ENCODE results near the gene LTBP1.

LTBP1 gene

DNA sequence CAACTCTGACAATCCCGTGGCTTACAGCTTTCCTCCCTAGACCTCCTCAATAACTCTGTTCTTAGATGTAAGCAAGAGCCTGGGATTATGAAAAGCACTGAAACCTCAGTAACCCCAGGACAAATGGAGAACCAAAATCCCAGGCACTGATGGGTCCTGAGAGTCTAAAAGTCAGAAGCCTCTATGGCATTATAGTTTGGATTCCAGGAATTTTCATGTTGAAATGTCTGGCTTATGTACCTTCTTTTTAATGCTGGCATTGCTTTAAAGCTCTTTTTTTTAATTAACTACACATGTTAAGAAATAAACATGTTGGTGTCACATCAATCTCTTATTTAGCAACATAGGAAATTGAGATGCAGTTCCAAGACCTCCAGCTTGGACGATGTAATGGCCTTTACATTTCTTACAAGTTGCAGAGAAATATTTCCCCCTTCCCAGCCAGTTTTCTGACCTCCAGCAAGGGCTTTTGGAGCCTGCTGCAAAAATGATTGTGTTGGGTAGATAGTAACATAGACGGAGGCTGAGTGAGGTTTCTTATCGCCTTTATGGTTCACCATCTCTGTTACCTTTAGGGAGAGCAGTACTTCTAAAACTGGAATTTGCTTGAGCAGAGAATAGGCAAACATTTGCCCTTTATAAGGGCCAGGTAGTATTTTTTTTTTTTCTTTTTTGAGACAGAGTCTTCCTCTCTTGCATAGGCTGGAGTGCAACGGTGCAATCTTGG is 444.9 kb downstream of the LTBP1 start:
- no peak overlapping the region for H3K9ac ChIP-seq (ENCODE audit: low read length)
- no peak overlapping the region for H3K4me3 ChIP-seq (ENCODE audit: low read depth in 1 of 2, low read length in 2 of 2)
- peaks cover 13% of the 10 kb centered on the region for H3K4me1 ChIP-seq (ENCODE audit: insufficient read depth, low read length)
- no peaks in the 10 kb centered on the region for H3K9me3 ChIP-seq (ENCODE audit: low read length)
- H3K27me3 ChIP-seq (ENCODE audit: control insufficient read depth in 1 of 2, insufficient read depth in 2 of 2, low read length in 2 of 2), result no peaks in the 10 kb centered on the region
- no peak overlapping the region for H3K27ac ChIP-seq (ENCODE audit: low read depth, low read length)
- no peaks in the 10 kb centered on the region for H3K36me3 ChIP-seq (ENCODE audit: insufficient read depth, low read length)

DNA sequence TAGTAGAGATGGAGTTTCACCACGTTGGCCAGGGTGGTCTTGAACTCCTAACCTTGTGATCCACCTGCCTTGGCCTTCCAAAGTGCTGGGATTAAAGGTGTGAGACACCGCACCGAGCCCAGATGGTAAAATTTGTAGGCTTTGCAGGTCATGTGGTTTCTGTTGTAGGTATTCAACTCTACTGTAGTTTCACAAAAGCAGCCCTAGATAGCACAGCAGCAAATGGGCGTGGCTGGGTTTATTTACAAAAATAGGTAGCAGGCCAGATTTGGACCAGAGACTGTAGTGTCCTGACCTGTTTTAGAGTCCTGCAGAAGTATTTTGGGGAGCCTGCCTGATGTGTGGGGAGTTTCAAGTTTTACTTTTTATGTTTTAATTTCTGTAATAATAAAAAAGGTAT is 445.6 kb downstream of the LTBP1 start:
- no peak overlapping the region for H3K27ac ChIP-seq (ENCODE audit: low read depth, low read length)
- no peak overlapping the region for H3K9ac ChIP-seq (ENCODE audit: low read length)
- no peaks in the 10 kb centered on the region for H3K9me3 ChIP-seq (ENCODE audit: low read length)
- no peak overlapping the region for H3K4me3 ChIP-seq (ENCODE audit: low read depth in 1 of 2, low read length in 2 of 2)
- H3K4me1 ChIP-seq (ENCODE audit: insufficient read depth, low read length), result peaks cover 13% of the 10 kb centered on the region
- no peaks in the 10 kb centered on the region for H3K27me3 ChIP-seq (ENCODE audit: control insufficient read depth in 1 of 2, insufficient read depth in 2 of 2, low read length in 2 of 2)
- no peaks in the 10 kb centered on the region for H3K36me3 ChIP-seq (ENCODE audit: insufficient read depth, low read length)

DNA sequence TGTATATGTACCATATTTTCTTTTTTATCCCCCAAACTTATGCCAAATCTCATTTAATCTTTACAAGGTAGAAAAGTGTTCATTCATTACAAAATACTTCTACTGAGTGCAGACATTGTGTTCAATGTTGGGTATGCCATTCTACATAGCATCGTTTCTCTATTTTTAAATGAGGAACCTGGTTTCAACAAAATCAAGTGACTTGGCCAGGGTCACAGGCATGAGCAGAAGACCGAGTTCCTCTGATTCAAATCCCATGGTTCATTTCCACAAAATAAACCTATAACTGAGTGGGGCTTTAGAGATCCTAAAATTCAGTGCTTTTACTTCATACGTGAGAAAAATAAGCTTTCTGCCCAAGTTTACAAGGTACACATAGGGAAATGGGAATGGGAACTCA is 448.3 kb downstream of the LTBP1 start:
- no peak overlapping the region for H3K9ac ChIP-seq (ENCODE audit: low read length)
- peaks cover 13% of the 10 kb centered on the region for H3K4me1 ChIP-seq (ENCODE audit: insufficient read depth, low read length)
- peaks cover 6% of the 10 kb centered on the region for H3K36me3 ChIP-seq (ENCODE audit: insufficient read depth, low read length)
- H3K27ac ChIP-seq (ENCODE audit: low read depth, low read length), result no peak overlapping the region
- H3K9me3 ChIP-seq (ENCODE audit: low read length), result no peaks in the 10 kb centered on the region
- no peaks in the 10 kb centered on the region for H3K27me3 ChIP-seq (ENCODE audit: control insufficient read depth in 1 of 2, insufficient read depth in 2 of 2, low read length in 2 of 2)
- H3K4me3 ChIP-seq (ENCODE audit: low read depth in 1 of 2, low read length in 2 of 2), result no peak overlapping the region

DNA sequence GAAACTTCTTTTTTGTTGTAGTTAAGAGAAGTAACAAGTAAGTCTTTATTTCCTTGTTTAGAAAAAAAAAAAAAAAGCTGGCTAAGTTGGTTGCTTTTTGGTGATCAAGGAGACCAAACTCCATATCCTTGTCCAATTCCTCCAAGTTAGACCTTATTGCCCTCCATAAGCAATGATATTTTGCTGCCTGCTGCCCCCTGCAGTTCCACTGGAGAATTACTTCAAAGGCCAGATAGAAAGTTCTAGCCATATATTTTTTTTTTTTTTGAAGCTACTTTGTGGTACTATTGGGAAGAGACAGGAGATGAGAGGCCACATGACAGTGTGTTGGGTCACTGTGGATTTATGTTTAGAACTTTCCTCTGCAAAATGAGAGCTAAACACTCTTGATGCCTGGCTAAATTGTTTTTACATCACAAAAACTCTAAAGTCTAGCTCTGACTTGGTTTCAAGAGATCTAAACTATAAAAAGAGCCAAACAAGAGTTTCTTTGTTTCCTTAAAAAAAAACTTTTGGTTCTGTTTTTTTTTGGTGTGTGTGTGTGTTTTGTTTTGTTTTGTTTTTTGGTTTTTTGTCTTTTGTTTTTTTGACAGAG is 449.0 kb downstream of the LTBP1 start:
- H3K36me3 ChIP-seq (ENCODE audit: insufficient read depth, low read length), result peaks cover 6% of the 10 kb centered on the region
- H3K4me3 ChIP-seq (ENCODE audit: low read depth in 1 of 2, low read length in 2 of 2), result no peak overlapping the region
- peaks cover 11% of the 10 kb centered on the region for H3K4me1 ChIP-seq (ENCODE audit: insufficient read depth, low read length)
- no peaks in the 10 kb centered on the region for H3K9me3 ChIP-seq (ENCODE audit: low read length)
- no peak overlapping the region for H3K9ac ChIP-seq (ENCODE audit: low read length)
- no peaks in the 10 kb centered on the region for H3K27me3 ChIP-seq (ENCODE audit: control insufficient read depth in 1 of 2, insufficient read depth in 2 of 2, low read length in 2 of 2)
- H3K27ac ChIP-seq (ENCODE audit: low read depth, low read length), result no peak overlapping the region

DNA sequence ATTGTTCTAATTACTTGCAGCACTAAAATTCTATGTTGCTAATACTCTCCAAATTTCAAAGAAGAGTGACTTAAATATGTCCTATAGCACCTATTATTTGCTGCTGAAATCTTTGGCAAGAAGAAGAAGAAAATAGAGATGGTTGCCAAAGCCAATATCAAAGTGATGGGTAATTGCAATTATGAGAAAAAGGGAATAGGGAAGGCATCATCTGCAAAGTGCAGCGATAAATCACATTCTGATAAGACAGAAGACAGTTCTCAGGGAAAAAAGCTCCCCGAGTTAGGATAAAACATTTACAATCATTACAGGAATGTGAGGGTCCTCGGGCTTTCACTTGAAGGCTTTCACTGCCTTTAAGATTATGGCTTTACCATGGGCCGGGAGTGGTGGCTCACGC is 457.6 kb downstream of the LTBP1 start:
- Histone ChIP-seq H3K4me1 (ENCODE audit: insufficient read depth, low read length) (no peaks in the 10 kb centered on the region), H3K4me3 (ENCODE audit: low read depth in 1 of 2, low read length in 2 of 2) (no peak overlapping the region), H3K9me3 (ENCODE audit: low read length) (no peaks in the 10 kb centered on the region), H3K27me3 (ENCODE audit: control insufficient read depth in 1 of 2, insufficient read depth in 2 of 2, low read length in 2 of 2) (no peaks in the 10 kb centered on the region), H3K9ac (ENCODE audit: low read length) (no peak overlapping the region), H3K27ac (ENCODE audit: low read depth, low read length) (no peak overlapping the region), H3K36me3 (ENCODE audit: insufficient read depth, low read length) (no peaks in the 10 kb centered on the region)

DNA sequence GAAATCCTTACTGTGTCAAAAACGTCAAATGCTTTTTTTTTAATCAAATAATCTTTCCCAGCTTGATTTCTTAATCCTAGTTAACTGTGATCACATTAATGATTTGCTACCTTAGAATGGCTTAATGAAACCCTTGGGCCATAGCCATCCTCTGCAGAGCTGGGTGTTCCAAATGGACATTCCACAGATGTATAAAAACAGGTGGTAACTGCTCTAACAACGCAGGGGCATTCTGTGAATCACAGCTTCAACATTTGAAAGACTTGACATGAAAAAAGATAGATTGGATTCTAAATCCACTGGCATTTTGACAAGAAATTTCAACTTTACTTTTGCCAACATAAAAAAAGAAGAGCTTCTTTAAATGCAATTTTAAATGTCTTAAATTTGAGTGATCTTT is 459.9 kb downstream of the LTBP1 start:
- Histone ChIP-seq H3K27me3 (ENCODE audit: control insufficient read depth in 1 of 2, insufficient read depth in 2 of 2, low read length in 2 of 2) (no peaks in the 10 kb centered on the region), H3K36me3 (ENCODE audit: insufficient read depth, low read length) (no peaks in the 10 kb centered on the region), H3K27ac (ENCODE audit: low read depth, low read length) (no peak overlapping the region), H3K4me1 (ENCODE audit: insufficient read depth, low read length) (no peaks in the 10 kb centered on the region), H3K9ac (ENCODE audit: low read length) (no peak overlapping the region), H3K9me3 (ENCODE audit: low read length) (no peaks in the 10 kb centered on the region), H3K4me3 (ENCODE audit: low read depth in 1 of 2, low read length in 2 of 2) (no peak overlapping the region)

DNA sequence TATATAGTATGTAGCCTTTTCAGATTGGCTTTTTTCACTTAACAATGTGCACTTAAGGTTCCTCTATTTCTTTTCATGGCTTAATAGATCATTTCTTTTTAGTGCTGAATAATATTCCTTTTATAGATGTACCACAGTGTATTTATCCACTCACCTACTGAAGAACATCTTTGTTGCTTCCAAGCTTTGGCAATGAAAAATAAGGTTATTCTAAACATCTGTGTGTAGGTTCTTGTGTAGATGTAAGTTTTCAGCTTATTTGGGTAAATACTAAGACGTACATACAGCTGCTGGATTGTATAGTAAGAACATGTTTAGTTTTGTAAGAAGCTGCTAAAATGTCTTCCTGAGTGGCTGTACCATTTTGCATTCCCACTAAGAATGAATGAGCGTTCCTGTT is 461.4 kb downstream of the LTBP1 start:
- no peaks in the 10 kb centered on the region for H3K4me1 ChIP-seq (ENCODE audit: insufficient read depth, low read length)
- H3K4me3 ChIP-seq (ENCODE audit: low read depth in 1 of 2, low read length in 2 of 2), result no peak overlapping the region
- no peak overlapping the region for H3K9ac ChIP-seq (ENCODE audit: low read length)
- H3K9me3 ChIP-seq (ENCODE audit: low read length), result no peaks in the 10 kb centered on the region
- no peak overlapping the region for H3K27ac ChIP-seq (ENCODE audit: low read depth, low read length)
- no peaks in the 10 kb centered on the region for H3K27me3 ChIP-seq (ENCODE audit: control insufficient read depth in 1 of 2, insufficient read depth in 2 of 2, low read length in 2 of 2)
- no peaks in the 10 kb centered on the region for H3K36me3 ChIP-seq (ENCODE audit: insufficient read depth, low read length)

DNA sequence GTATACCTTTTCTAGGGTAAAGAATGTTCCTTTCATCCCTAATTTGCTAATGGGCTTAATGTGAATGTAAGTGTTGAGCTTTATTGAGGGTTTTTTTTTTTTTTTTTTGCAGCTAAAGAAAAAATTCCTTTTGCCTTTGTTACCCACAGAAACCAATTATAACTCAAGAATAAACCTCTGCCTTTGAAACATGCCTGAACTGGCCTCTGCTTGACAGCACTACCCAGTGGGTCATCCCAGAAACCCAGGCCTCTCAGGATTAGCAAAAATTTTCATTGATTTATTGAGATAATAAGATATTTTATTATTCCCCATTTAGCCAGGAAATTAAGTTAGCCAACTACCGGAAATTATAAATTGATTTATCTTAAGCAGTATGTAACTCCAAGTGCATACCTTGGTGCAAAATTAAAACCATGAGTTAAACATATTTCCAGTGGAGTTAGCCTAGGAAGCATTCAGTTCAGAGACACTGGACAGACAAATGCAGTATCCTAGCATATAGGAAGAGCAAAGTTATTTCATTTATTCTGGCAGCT is 462.7 kb downstream of the LTBP1 start:
- Histone ChIP-seq H3K4me3 (ENCODE audit: low read depth in 1 of 2, low read length in 2 of 2) (no peak overlapping the region), H3K36me3 (ENCODE audit: insufficient read depth, low read length) (no peaks in the 10 kb centered on the region), H3K4me1 (ENCODE audit: insufficient read depth, low read length) (no peaks in the 10 kb centered on the region), H3K27me3 (ENCODE audit: control insufficient read depth in 1 of 2, insufficient read depth in 2 of 2, low read length in 2 of 2) (no peaks in the 10 kb centered on the region), H3K9ac (ENCODE audit: low read length) (no peak overlapping the region), H3K27ac (ENCODE audit: low read depth, low read length) (no peak overlapping the region), H3K9me3 (ENCODE audit: low read length) (no peaks in the 10 kb centered on the region)

DNA sequence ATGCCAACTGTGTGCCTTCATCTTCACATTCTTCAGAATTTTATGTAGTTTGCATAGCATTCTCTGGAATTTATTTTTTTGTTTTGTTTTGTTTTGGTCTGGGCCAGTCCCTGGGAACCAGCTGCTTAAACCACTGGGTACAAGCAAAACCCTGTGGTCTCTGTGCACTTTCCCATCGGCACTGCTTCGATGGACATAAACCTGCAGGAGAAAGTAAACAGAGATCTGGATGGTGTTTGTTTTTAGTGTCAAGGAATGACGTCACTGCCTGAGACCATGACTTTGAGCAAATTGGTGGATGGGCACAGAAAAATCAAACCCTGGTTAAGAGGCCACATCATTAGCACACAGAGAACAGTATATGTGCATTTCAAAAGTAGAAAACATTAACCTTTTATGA is 465.0 kb downstream of the LTBP1 start:
- Histone ChIP-seq H3K27me3 (ENCODE audit: control insufficient read depth in 1 of 2, insufficient read depth in 2 of 2, low read length in 2 of 2) (no peaks in the 10 kb centered on the region), H3K27ac (ENCODE audit: low read depth, low read length) (no peak overlapping the region), H3K36me3 (ENCODE audit: insufficient read depth, low read length) (no peaks in the 10 kb centered on the region), H3K9me3 (ENCODE audit: low read length) (no peaks in the 10 kb centered on the region), H3K4me3 (ENCODE audit: low read depth in 1 of 2, low read length in 2 of 2) (no peak overlapping the region), H3K4me1 (ENCODE audit: insufficient read depth, low read length) (no peaks in the 10 kb centered on the region), H3K9ac (ENCODE audit: low read length) (no peak overlapping the region)

DNA sequence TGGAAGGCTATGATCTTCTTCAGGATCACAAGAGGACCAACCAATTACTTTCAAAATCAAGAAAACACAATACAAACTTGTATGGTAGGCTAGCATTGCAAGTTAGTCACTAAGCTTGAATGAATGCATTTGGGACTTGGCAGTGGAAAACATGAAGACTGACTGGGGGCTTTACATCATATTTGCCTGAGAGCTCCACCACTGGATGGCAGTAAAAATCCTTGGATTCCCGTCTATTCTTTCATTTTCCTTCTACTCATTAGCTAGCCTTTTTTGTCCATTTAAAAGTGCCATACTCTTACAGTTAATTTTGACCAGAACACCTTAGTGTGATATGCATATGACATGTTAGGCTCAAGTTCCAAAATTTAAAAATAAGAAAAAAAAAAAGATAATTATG is 466.2 kb downstream of the LTBP1 start:
- no peak overlapping the region for H3K27ac ChIP-seq (ENCODE audit: low read depth, low read length)
- H3K27me3 ChIP-seq (ENCODE audit: control insufficient read depth in 1 of 2, insufficient read depth in 2 of 2, low read length in 2 of 2), result no peaks in the 10 kb centered on the region
- H3K4me3 ChIP-seq (ENCODE audit: low read depth in 1 of 2, low read length in 2 of 2), result no peak overlapping the region
- H3K4me1 ChIP-seq (ENCODE audit: insufficient read depth, low read length), result no peaks in the 10 kb centered on the region
- H3K9me3 ChIP-seq (ENCODE audit: low read length), result no peaks in the 10 kb centered on the region
- H3K36me3 ChIP-seq (ENCODE audit: insufficient read depth, low read length), result no peaks in the 10 kb centered on the region
- H3K9ac ChIP-seq (ENCODE audit: low read length), result no peak overlapping the region

DNA sequence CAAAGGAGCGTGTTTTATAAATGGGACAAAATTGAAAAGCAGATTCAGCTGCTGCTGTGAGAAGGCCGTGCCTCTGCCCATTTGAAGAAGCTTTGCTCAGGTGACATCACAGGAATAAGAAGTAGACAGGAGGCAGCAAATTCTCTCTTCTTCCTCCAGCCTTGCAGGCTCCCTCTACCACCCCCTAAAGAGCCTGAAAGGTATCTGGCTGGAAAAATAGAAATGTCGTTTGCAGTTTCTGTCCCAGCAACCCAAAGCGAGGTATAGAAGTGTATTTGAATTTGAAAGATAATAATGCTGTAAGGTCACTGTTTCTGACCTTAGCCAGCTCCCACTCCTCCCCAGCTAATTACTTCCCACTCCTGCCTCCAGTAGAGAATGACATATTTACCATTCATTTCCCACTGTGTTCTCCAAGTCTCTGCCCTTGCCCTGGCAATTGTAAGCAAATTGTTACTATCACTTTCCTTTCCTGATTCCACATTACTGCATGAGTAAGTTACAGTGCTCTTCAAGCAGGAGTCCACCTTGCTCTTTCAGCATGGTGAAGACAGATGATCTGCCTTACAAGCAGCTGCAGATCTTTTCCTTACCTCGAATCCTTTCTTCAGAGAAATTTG is 472.9 kb downstream of the LTBP1 start:
- Histone ChIP-seq H3K9ac (ENCODE audit: low read length) (no peak overlapping the region), H3K4me1 (ENCODE audit: insufficient read depth, low read length) (no peaks in the 10 kb centered on the region), H3K27ac (ENCODE audit: low read depth, low read length) (no peak overlapping the region), H3K36me3 (ENCODE audit: insufficient read depth, low read length) (no peaks in the 10 kb centered on the region), H3K9me3 (ENCODE audit: low read length) (no peaks in the 10 kb centered on the region), H3K4me3 (ENCODE audit: low read depth in 1 of 2, low read length in 2 of 2) (no peak overlapping the region), H3K27me3 (ENCODE audit: control insufficient read depth in 1 of 2, insufficient read depth in 2 of 2, low read length in 2 of 2) (no peaks in the 10 kb centered on the region)

Data from muscle layer of colon (tissue), 2 donors.